NCI-H524 treated with DMSO at 0.1 percent for 48 hours (cell line): Measurements from ENCODE around the gene EDRF1.

Source experiments
- DNase-seq: peaks from one replicate; lab custom pipeline; 2025; lab: John Stamatoyannopoulos, UW

Gene EDRF1

DNA sequence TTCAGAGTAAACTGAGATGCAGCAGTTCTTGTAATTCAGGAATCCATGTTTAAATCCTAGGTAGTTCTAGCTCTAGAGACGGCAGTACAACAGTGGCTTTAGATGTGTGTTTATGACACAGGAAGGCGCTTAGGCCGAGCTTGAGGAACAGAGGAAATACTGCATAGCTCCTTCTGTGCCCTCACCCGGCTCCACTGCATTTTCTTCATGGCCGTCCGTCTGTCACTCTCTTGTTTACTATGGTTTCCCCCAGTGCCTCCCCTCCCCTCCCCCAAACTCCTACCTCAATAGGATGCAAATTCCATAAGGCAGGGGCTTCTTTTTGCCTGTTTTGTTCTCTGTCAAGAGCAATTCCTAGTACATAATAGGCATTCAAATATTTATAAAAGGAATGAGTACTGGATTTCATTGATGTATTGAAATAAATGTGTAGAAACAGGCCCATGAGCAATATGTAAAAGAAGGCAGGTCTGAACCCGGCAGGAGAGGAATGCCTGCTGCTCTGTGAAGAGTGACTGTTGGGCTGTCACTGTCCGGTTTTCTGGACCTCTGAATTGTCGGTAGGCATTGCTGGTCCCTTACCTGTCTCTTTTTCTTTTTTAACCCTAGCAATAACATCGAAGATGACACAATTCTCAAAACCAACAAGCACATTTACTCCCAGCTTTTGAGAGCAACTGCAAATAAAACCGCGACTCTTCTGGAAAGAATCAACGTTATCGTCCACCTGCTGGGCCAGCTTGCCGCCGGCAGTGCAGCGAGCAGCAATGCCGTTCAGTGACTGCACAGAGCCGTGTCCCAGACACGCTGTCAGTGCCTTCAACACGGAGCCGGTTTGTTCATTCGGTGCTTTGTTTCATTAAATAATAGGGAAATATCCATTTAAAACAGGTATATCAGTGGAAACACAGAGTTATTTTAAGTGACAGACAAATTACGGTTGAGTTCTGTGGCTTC is 43.5 kb downstream of the EDRF1 start:
- no peak for DNase-seq

DNA sequence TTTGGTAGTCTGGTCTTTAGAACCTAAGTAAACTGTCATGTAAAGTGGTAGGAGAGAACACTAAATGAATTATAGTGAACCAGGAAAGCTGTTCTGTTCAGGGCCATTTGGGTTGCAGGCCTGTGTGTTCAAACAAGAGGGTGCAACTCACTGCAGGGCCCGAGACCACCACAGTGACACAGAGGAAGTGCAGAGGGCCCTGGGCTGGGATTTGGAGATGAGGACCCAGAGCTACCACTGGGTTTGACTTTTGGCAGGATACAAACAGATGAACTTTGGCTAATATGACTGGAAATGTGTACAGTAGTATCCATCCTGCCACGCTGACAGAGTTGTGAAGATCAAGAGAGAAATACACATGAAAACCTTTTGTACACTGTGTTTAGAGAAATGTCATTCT is 46.3 kb downstream of the EDRF1 start:
- no peak for DNase-seq

DNA sequence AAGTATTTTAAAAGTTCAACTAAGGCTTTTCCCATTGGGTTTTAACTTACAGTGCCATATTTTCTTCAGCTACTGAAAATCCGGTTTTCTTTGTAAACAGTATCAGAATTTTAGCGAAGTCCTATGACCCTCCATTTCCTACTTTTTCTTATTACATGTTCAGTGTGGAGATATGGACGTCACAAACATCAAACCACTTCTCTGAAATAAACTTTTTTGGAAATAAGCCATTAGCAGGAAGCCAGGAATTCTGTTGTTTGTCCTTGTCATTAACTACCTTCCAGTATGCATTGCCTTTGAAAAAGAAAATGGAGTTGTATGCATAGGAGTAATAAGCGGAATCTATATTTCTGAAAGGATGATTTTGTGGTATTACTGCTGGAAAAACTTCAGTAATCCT is 47.0 kb downstream of the EDRF1 start:
- DNase-seq, result no peak

- DNase-seq, result no peak
These were observed 48.8 kb downstream of the EDRF1 start for GRCh38 chr10:125768219-125768855.

GRCh38 chr10:125769175-125769574 is 49.7 kb downstream of the EDRF1 start:
- DNase-seq, result no peak

GRCh38 chr10:125770844-125771243 is 51.3 kb downstream of the EDRF1 start:
- DNase-seq, result no peak

DNA sequence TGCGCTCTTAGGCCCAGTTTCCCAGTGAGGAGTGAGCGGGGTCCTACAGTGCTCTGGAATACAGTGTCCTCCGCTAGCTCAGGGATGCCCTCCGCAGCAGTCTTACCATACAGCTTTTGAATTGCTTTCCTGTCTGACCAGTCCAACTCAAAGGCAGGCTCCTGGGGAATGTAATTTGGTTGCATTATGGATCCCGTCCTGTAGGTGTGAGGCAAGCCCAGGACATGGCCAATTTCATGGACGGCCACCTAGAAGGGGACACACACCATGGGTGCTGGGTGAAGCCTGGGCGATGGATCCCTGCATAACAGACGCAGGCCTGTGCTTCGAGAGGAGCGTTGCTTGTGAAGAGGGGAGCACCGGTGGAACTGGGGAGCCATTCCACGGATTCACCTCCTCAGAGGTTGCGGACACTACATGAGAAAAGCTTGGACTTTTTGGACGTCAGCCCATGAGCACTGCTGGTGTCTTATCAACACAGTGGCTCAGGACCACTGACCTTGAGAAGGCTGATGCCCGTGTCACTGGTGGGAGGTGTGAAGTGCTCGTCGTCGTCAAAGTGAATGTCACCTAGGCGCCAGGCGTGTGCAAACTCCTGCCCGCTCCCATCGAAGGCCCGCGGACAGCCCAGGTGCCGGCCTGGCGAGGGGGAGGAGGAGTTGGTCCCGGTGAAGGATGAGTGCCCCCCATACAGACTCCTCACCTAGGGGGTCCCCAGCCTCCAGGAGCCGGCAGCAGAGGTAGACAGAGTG is 52.8 kb downstream of the EDRF1 start:
- no peak for DNase-seq

- DNase-seq, result no peak
These were observed 53.3 kb downstream of the EDRF1 start for GRCh38 chr10:125772864-125773180.

GRCh38 chr10:125773687-125774543 is 54.4 kb downstream of the EDRF1 start:
- DNase-seq, result no peak

GRCh38 chr10:125774581-125775191 is 55.2 kb downstream of the EDRF1 start:
- no peak for DNase-seq

DNA sequence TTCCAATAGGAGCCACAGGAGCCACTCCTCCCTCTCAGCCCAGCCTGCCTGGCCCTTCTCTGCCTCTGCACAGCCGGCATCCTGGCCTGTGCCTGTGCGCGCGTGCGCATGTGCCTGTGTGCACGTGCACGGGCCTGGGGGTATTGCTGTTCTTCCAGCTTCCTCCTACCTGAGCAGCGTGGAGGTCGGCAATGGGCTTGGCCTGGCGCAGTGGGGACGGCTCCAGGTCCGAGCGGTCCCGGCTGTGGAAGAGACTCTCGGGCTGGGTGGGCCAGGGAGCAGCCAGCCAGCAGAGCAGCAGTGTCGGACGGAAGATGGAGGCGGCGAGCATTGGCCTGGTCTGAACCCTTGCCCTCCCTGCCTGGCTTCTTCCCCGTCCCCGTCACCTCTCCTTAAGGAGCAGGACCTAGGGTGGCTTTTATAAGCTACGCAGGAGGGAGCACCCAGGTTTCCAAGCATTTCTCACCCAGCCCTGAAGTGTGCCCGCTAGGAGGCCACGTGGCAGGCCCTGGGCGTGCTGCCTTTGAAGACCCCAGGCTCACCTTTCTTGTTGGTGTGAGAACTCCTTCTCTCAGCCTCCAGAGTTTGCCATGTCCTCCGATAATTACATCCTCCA is 56.1 kb downstream of the EDRF1 start, which contains the start of gene MMP21:
TSS of gene MMP21 (minus strand) at position 331 of the 616 bp plus-strand sequence. CDS start at position 331, 0 bp downstream.
- no peak for DNase-seq

GRCh38 chr10:125777806-125778205 is 58.3 kb downstream of the EDRF1 start:
- DNase-seq, result no peak

DNA sequence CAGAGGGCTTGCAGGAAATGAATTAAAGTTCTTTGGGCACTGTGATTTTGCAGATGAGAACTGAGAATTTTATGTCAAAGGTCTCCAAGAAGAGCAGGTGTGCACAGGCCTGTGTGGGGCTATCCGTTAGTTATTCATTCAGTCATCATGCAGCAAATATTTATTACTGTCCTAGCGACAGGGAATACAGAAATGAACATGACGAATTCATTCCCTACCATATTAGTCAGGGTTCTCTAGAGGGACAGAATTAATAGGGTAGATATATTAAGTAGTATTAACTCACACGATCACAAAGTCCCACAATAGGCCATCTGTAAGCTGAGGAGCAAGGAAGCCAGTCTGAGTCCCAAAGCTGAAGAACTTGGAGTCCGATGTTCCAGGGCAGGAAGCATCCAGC is 59.0 kb downstream of the EDRF1 start:
- DNase-seq, result no peak

GRCh38 chr10:125779403-125780327 is 60.2 kb downstream of the EDRF1 start:
- DNase-seq, result no peak

GRCh38 chr10:125781374-125781773 is 61.9 kb downstream of the EDRF1 start:
- DNase-seq, result no peak

DNA sequence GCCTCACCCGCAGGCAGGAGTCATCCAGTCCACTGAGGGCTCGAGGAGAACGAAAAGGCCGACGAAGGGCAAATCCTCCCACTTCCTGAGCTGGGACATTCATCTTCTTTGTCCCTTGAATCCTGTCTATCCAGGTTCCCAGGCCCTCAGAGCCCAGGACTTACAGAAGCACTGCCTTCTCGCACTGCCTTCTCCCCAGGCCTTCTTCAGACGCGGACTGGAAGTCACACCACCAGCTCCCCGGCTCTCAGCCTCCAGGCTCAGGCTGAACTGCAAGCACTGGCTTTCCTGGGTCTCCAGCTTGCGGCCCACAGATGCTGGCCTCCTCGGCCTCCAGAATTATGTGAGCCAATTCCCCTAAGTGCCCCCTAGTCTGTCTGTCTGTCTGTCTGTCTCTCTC is 62.5 kb downstream of the EDRF1 start:
- DNase-seq, result no peak

DNA sequence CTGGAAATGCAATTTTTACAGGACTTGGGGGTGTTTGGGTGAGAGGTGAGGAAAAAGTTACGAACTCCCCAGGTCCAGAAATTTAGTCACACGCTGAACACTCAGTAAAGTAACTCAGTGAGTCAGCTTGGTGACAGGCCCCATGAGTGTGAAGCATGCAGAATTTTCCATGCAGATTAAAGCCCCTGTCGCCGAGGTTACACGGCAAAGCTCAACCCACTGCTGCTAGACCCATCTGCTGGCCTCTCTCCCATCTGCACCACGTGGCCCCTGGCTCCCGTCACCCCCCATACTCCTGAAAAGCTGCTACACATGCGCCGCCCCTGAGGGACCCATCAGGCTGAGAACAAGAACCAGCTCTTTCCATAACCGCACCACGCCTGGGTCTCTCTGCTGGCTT is 63.1 kb downstream of the EDRF1 start:
- DNase-seq, result no peak

DNA sequence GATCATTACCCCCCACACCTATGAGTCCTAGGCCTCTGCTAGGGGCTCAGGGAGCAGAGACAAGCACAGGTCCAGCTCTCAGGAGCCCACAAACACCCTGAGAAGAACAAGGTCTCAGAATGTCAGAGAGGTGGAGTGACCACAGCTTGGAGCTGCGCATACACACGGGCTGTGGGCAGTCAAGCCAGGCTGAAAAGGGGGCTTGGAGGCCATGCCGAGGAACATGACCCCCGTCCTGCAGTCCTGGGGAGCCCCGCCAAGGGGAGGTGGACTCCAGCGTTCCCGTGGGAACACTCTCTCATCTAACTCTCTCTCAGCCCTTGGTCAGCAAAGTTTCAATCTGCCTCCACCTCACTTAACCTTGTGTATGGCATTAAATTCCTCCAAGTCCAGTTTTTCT is 63.9 kb downstream of the EDRF1 start:
- no peak for DNase-seq

DNA sequence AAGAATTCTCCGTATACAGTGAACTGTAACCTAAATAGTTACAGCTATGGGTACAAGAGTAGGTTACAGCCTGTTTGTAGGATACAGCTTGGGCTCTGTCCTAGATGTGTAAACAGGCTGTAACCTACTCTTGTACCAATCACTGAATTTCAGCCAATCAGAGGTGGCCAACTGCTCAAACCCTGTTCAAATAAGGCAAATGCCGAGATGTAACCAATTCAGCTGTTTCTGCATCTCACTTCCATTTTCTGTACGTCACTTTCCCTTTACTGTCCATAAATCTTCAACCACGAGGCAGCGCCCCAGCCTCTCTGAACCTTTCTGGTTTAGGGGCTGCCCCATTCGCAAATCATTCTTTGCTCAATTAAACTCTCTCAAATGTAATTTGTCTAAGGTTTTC is 64.4 kb downstream of the EDRF1 start:
- no peak for DNase-seq

GRCh38 chr10:125785791-125786190 is 66.3 kb downstream of the EDRF1 start:
- DNase-seq, result no peak
